A549 treated with ZK216348 at 1 μM for 4 hours (cell line): ENCODE data around the gene CPA2. TPM values are rescaled to one million over a fixed set of nuclear protein-coding genes. Genes with fewer than 3 reads are reported as not detected.

ENCODE experiments used
- total RNA-seq: library from RNA; stranded (reverse); fragments of 200-300 nt; extraction: Qiagen RNA extraction; gene quantifications from 5 replicates; pipeline ENCODE4 v1.2.3, GENCODE V29; 2022; ENCODE audit warnings: low read depth

The CPA2 gene
- 0.18 to 0.28 TPM in 2 of 5 replicates, not detected in the others for total RNA-seq

DNA sequence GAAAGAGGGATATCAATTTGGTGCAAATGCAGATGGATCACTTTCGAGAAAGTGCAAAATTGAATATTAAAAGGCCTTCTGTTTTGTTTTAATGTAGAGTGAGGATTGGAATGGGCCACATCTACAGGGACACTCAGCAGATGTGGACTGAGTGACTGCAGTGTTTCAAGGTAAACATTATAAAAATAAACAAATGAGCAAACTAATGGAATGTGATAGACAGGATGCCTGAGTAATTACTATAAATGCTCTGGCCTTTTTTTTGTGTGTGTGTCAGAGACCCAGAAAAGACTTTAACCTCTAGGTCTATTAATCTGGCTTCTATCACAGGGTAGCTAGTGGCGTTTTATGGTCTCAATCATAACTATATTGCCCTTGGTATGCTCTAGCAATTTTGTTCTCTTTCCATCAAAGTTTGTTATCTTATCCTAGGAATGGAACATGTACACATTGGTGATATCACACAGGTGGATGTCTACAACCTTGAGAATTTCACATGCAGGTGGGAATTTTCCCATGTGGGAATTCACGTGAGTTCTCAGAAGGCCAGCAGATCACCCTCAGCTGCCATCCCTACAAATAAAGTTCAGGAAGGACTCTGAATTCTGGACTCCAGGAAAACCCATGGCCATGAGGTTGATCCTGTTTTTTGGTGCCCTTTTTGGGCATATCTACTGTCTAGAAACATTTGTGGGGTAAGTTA, at the start of gene CPA2:
CPA2 (plus strand) TSS at position 606 of the 703 bp plus-strand sequence; CDS start at position 625, 19 bp downstream.

DNA sequence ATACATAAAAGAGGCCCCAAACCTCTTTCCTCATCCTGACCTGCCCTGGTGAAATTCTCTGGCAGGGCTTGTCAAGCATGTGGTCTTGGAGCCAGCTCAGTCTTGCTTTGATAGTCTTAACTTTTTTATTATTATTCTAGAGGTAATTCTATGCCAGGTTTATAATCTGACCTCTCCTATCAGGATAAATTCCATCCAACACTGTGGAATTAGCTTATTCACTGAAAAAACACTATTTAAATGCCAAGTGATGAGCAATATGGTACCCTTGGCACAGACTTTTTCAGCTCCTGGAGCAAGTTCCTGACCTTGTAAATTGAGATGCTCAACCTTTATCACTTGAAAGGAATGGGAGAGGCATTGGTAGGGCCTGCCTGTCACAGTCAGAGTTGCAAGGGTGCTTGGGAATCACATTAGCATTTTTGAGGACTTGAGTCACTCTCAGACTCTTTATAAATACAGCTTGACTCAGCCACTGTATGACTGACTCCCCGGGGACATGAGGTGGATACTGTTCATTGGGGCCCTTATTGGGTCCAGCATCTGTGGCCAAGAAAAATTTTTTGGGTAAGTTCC, 26.1 kb downstream of the CPA2 start, which contains the start of gene CPA4:
CPA4 (plus strand) TSS at position 480 of the 576 bp plus-strand sequence; CDS start at position 500, 20 bp downstream.

Other genes starting within 250 kb of the CPA2 start
- gene ZC3HC1, start 215.5 kb upstream of the CPA2 start, total RNA-seq: 24.7 to 27.6 TPM (median 26.6 TPM) in 5 replicates
- gene KLHDC10, start 196.3 kb upstream of the CPA2 start, total RNA-seq: 10.0 to 15.3 TPM (median 13.9 TPM) in 5 replicates
- 11.0 to 17.8 TPM (median 15.4 TPM) in 5 replicates for gene TMEM209, start 61.5 kb upstream of the CPA2 start, total RNA-seq
- gene SSMEM1, start 59.0 kb upstream of the CPA2 start, total RNA-seq: not detected in 5 replicates
- gene CPA4, start 26.3 kb downstream of the CPA2 start, total RNA-seq: 3.7 to 5.0 TPM (median 4.5 TPM) in 5 replicates
- gene CPA5, start 78.0 kb downstream of the CPA2 start, total RNA-seq: not detected in 5 replicates
- gene CPA1, start 113.6 kb downstream of the CPA2 start, total RNA-seq: not detected in 5 replicates
- gene CEP41, start 174.2 kb downstream of the CPA2 start, total RNA-seq: 12.3 to 15.3 TPM (median 13.6 TPM) in 5 replicates
- gene MEST, start 225.2 kb downstream of the CPA2 start, total RNA-seq: 34.3 to 42.6 TPM (median 39.5 TPM) in 5 replicates